HG03439 (cell line): ENCODE data around the gene MR1.

ENCODE experiments used
- ATAC-seq: cut with Tn5 transposase; IDR thresholded peaks from one replicate; pipeline ENCODE4 v1.9.1; 2021; ENCODE audit warnings: mild to moderate bottlenecking, moderate library complexity; ENCODE audit not compliant: unreplicated experiment

The MR1 gene

DNA sequence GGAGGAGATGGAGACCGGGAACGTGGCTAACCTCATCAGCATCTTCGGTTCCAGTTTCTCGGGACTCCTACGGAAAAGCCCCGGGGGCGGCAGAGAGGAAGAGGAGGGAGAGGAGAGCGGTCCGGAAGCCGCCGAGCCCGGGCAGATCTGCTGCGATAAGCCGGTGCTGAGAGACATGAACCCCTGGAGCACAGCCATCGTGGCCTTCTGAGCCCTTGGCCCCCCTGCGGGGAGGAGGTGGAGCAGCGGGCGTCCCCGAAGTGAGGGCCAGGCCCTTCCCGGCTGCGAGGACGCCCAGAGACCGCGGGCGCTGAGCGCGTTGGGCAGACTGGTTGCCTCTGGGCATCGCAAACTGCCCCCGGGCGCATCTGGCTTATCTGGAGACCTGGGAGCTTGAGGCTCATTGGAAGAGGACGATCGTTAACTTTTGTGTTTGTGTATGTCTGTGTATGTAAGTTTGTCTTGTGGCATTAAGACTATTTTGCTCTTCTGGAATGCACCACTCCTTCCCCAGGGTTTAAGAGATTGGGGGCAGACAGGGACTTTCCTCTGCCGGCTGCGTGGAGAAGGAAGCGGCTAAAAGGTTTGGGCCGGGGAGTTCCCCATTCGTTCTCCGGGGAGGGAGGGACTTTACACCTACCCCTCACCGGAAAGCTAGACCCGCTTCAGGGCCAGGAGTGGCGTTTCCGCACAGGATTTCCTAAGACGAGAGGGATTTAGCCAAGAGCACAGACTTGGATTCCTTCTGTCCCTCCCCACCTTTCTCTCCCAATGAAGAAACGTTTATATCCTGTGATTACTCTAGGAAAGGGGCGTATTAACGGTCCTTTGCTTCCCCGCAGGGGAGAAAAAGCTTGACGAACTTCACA, 56.1 kb downstream of the MR1 start:
- peak; percentile 37 for ATAC-seq

DNA sequence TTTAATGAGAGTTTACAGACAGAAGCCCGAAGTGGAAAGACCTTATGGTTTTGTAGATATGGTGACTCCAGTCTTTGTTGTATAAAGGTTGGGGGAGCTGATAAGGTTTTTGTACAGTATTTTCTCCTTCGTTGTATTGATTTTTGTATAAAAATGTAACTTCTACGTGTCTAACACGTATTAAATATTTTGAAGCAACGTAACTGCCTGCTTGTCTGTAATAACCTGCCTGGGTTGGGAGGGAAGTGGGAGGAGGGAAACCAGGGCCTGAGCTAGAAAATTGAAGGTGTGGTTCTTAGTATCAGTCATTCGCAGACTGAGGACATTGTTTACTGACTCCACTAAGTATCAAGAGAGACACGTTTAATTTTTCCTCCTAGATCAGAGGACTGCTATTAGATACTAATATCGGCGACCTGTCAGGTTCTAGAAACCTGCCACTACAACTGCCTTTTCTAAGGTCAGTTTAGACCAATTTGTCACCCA, 56.9 kb downstream of the MR1 start:
- ATAC-seq: no peak

DNA sequence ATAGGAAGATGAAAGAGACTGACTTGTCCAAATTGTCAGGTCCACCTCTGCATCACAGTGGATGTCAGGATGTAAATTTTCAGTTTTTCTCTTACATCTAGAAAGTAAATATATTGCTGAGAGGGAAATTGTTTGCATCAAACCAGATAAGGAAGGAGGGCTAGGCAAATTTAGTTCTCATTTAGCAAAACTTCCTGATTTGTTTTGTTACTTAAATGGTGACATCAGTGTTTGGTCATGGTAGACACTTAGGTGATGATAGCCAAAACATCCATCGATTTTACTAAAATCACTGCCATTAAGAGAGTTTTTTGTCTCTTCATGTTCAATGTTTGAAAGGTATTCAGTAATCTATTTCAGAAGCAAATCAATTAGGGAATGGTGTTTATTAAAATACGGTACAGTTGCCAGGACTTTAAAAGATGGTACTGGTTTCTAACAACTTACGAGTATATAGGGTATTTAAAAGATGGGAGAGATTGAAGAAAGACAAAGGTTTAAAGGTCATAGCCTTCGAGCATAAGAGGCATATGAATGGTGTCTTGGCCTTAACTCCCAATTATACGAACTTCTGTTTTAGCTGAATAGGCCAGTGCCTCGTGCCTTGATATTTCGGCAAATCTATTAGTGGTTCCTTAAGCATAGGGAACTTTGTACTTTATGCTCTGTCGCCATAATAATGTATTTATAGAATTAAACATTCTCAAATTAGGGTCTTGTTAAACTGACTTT, 57.7 kb downstream of the MR1 start:
- ATAC-seq: no peak

DNA sequence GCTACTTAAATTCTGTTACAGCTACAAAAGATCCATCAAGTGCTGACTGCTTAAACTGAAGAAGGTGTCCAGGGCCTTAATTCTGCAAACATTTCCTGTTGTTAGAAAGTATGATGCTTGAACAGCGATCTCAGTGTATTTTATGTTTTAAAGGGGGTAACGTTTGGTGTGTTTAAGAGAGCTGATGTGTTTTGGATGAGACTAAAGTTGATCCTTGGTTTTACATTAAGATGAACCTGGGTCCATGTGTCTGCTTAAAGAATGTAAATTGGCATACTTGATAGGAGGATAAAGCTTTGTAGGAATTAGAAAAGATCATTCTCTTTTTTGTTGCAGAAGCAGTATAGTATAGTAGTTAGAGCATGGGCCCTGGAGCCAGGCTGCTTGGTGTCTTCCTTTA, 58.3 kb downstream of the MR1 start:
- ATAC-seq: no peak

DNA sequence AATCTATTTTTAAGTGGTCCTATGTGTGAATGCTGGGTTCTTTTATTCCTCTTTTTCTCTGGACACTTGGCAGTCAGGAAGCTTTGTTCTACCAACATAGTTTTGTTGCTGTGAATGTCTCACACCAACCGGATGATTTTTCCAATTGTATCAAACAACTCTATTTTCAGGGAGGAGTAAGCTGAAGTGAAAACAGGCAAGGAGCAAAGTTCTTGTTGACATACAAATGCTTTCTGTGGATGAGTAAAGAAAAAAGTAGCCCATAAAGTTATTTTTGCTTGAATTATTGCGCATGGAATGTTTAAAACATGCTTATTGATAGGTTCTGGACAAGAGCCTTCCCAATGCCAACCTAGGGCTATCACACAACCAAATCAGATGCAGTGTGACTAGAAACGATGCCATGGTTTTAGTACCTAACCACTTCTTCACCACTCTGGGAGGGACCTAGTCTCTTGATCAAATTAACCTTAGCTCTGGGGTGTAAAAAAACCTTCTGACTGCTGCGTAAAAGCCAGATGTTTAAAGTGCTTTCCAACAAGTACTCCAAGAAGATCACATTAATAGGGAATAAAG, 59.2 kb downstream of the MR1 start:
- no peak for ATAC-seq

DNA sequence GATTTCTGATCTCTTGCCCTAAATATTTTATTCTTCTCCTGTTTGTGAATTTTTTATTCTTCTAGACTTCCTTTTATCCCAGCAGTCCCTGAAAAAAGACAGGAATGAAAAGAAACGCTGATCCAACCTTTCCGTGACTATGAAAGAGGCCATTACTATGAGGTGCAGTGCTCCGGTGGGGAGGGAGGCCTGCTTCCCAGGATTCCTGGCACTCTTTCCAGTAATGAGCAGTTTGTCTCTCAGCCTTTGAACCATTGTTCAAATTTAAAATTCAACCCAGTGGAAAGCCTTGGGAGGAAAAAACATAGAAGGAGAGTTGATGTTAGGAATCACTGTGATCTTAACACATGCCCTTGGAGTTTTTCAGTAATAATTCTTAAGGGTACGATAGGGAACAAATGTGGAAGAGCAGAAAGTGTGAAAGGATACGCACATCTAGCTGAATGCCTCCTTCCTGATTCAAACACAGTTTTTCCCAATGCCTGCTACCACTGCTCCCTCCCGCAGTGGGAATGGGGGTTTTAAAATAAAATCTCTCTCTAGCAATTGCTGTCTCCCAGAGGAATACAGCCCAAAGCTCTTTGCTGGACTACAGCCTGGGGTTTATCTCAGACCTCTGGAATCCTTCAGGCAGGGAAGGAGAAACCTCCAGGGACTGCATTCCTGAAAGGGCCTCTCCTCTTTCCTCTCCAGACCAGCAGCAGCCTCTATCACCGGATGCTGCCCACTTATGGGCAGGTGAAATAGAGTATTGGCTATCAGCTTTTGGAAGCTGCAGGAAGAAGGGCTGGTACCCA, 60.8 kb downstream of the MR1 start:
- no peak for ATAC-seq

DNA sequence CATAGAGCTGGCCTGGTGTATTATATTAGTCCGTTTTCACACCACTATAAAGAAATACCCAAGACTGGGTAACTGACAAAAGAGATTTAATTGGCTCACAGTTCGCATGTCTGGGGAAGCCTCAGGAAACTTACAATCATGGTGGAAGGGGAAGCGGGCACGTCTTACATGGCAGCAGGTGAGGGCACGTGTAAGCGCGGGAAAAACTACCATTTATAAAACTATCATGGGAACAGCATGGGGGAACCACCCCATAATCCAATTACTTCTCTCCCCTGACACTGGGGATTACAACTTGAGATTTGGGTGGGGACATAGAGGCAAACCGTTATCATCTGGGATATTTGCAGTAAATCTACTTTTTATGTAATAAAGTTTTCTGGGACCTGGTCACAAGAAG, 61.5 kb downstream of the MR1 start:
- ATAC-seq: no peak

DNA sequence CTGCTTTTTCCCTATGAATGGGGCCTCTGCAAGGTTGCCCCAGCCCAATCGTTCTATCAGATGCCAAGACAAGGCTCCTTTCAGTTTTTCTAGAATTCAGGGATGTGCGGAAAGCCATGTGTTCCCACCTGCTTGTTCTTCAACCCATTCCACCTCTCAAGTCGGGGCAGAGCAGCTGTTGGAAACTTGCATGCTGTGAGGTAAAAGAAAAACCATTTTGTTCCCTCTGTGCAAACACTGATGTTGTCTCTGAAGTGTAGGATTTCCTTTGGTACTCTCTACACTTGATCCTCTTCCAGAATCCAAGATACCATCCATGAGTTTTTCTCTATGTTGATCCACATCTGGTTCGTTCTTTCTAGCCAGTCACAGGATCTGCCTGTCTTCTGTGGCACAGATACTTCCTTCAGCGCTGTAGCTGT, 62.0 kb downstream of the MR1 start:
- ATAC-seq: no peak

DNA sequence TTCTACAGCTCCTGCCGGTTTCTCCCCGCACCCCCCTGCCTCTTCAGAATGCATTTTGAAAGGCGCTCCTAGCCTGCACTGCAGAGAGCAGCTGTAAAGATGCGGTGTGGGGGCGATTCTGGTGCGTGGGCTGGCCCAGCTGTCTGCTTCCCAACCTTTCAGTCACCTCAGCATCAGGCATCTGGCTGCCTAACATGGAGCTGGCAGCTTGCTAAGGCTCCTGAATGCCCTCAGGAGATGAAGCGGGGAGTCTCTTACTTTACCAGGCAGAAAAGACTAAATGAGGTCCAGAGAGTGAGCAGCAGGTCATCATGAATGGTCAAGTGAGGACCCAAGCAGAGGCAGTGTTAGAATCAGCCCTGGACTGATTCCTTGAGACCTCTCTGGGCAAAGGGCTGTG, 63.5 kb downstream of the MR1 start:
- ATAC-seq: no peak

DNA sequence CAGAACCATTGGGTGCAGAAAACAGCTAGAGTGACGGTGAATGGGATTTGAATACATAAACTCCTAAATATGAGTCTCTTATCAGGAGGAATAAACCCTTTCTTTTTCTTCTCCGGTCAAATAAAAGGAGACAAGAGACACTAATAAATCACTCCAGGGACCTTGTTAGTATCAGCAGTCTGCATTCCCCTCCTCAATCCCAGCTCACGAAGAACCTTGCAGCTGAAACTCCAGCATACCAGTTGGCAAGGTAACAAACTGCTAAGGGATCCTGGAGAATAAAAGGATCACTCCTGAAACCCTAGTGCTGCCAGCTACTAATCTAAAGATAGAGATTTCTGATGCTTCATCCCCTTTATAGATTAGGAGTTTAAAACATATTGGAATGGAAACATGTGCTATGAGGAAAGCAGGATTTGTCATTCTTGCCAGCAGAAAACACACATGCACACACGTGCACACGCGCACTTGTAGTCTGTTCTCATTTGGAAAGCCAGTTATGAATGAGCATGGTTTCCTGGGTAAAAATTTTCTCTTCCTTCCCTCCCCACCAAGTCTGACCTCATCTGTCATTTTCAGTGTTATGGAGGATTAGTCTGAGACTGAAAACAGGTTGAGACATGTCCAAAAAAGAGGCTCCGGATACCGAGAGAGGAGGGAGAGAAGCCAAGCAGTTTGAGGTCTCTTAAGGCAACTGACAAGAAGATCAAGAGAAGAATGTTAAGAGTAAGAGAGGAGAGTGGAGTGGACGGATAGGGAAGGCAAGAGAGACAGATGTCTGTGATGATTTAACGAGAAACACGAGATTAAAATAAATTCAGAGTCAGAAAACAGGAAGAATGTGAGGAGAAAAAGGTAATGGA, 65.6 kb downstream of the MR1 start:
- peak; percentile 80 for ATAC-seq

DNA sequence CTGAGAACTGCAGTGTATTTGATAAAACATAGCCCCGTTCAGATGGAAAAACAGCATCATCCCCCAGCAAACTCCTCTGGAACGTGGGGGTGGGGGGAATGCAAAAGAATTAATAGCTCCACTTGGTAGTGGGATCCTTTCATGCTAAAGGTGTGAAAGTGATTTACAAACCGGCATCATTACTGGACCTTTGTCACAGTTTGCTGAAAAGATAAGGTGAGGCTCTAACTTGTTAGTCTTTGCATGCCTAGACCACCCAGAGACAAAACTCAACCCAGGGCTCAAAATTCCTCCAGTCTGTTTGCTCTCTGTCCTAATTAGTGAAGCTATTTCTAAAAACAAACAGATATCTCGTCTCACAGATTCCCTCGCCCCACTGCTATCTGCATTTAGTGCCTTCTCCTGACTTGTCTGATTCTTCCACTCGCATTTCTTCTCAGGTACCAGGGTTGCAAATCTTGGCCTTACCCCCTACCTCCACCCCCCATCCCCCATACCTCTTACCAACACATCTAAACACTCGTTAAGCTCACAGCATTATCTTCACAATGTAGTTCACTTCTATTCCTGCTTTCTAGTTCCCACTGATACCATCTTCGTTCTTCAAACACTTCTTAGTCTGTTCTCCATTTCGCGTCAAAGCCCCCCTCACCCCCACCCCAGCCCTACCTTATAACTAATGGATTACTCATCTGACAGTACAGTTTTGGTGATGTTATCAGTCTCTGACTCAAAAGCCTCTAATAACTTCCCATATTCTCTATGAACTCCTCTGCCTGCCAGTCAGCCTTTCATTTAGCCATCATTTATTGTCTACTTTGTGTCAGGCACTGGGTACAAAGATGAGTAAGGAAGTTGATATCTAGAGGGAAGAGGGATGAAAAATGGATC, 66.5 kb downstream of the MR1 start:
- no peak for ATAC-seq

DNA sequence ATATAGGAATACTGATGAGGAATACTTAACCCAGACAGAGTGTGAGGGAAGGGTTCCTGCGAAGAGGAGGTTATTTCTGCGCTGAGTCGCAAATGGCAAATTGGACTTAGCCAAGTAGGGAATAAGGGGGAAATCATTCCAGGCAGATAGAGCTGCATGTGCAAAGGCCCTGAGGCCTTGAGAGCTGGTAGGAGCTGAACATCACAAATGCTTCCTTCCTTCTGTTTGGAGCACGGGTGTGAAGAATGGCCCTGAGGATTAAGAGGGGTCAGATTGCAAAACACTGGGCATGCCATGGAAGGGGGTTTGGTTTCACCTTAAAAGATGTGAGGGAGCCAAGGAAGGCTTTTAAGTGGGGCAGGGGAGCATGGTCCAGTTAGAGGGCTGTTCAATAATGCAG, 67.2 kb downstream of the MR1 start:
- ATAC-seq: no peak

DNA sequence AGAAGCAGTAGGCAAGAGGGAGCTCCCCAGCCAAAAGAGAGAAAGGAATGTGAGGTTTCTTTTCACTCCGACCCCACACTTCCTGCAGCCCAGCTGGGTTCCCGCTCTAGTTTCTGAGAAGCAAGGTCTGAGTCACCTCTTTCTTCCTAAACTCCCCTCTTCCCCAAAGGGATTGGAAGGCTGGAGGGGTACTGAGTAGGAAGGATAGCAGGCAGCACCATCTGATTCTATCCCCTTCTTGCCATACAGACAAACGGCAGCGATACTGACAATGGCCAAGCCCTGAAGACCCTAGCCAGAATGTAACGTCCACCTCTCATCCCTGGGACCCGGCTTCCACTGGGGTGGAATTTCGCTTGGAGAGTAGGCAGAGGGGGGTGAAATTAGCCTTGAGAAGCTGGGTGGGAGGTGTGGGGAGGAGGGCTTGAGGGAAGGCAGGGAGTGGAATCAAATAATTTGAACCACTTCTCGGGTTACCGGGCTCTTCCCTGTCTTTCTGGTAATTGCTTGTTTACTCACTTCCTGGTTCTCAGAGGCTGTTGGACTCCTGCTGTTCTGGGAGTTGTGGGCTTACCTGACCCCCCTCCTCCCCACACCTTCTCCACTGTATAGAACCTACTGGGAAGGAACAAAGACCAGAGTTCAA, 67.9 kb downstream of the MR1 start:
- no peak for ATAC-seq

DNA sequence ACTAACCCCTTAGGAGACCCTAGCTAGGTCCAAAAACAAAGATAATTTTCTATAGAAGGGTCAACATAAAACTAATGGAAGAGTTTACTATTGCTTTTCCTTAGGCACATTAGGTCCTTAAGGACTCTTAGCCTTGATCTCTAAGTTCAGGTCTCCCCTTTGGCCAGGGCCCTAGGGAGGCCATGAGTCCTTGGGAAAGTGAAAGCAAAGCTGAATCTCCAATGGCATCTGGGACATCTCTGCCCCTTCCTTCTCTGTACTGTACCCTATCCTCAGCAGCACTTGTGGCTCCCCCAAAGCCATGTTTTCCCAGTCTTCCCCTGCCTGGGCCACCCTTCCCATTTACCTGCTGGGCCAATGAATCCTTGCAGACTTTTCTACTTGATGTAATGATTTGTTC, 69.1 kb downstream of the MR1 start:
- no peak for ATAC-seq

DNA sequence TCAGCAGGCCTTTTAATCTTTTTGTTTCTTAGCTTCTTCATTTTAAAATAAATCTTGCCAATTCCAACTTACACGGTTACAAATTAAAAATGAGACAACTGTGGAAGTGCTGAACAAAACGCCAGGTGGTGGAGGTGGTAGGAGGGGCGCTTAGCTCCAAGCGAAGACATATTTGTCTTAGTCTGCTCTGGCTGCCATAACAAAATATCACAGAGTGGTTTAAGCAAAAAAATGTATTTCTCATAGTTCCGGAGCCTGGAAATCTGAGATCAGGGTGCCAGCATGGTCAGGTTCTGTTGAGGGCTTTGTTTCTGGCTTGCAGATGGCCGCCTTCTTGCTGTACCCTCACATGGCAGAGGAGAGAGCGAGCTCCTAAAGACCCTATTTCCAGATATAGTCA, 69.6 kb downstream of the MR1 start:
- no peak for ATAC-seq

DNA sequence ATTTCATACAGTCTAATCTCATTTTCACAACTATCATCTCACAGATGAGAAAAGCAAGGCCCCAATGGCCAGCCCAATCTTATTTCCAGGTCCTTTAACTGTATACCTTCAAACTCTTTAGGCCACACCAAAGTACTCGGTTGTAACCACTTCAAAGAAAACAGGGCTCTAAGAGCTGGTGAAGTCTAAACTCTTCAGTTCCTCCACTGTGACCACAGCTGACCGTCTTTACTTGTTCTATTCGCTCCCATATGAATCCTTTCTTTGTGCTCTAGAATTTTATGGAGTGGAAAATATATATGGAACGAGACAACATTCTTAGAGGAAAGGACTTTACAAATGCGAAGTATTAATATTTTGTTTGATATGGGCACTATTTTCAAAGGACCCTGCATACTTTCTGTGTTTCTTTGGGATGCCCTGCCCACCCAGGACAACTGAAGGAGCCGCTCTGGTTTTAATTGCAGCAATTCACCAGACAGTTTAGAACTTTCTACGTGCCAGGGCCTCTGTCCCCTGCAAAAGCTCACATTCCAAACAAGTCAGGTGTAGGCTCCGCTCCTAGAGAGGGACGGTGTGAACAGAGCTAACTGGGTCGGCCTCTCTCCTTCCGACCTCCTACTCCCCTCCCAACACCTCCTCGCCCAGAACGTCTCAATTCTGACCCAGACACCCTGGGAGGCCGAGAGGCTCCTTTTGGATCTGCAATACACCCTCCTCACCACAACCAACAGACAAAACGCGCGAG, 70.4 kb downstream of the MR1 start:
- no peak for ATAC-seq

DNA sequence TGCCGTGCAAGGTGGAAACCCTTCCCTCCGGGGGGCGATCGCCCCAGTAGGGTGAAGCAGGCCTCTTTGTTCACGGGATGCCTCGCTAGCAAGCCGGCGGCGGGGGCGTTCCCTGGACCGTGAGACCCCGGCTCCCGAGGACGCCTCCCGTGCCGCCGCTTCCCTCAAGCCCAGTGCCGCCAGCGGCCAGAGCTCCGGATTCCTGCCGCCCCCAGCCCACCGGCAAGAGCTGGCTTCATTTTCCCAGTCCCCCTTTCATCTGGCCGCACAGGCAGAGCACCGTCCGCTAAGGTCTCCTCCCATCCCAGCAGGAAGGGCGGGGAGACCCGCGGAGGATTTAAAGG, 71.0 kb downstream of the MR1 start:
- ATAC-seq: peak; percentile 19
